H1 (cell line): Measurements from ENCODE around the gene GATAD2B. TPM values are rescaled to one million over a fixed set of nuclear protein-coding genes. Genes with fewer than 3 reads are reported as not detected.

Experiments
- CTCF ChIA-PET: fragments of 300-600 bp; sonication (Branson Sonifier 250); formaldehyde crosslinking; loops from one replicate; lab custom pipeline; 2021; ENCODE audit not compliant: partially characterized antibody; lab: Charles Lee
- POLR2A ChIA-PET: fragments of 300-600 bp; sonication (Branson Sonifier 250); formaldehyde crosslinking; loops from one replicate; lab custom pipeline; 2021; ENCODE audit warnings: inconsistent platforms; ENCODE audit not compliant: partially characterized antibody; lab: Charles Lee
- DNase-seq, 2 experiments: peaks; one replicate each; pipeline versions ENCODE4 v3.0.0 to v3.0.0-alpha.2; 2010 to 2022; ENCODE audit warnings: low spot score in 2 of 2, low read depth in 1 of 2, mixed read lengths in 1 of 2
- FAIRE-seq: peaks from 2 replicates; lab custom pipeline; 2011; peaks lifted over from hg19 to GRCh38; lab: Jason Lieb, UNC
- H2AFZ ChIP-seq: 2 replicates; pipeline ENCODE4 v1.8.1; 2012; ENCODE audit warnings: low read length, inconsistent platforms
- H2AK5ac ChIP-seq: 2 replicates; pipeline ENCODE4 v1.6.1; 2013; ENCODE audit warnings: low read depth, low read length
- H2BK120ac ChIP-seq: replicated peaks from 2 replicates; pipeline ENCODE3; 2013; ENCODE audit warnings: low read depth, low read length, inconsistent platforms
- H2BK12ac ChIP-seq: 2 replicates; pipeline ENCODE4 v1.6.1; 2013; ENCODE audit warnings: low read depth, low read length
- H2BK15ac ChIP-seq: 2 replicates; pipeline ENCODE4 v1.6.1; 2013; ENCODE audit warnings: low read length
- H2BK20ac ChIP-seq: 2 replicates; pipeline ENCODE4 v1.6.1; 2013; ENCODE audit warnings: low read length
- H2BK5ac ChIP-seq: 2 replicates; pipeline ENCODE4 v1.6.1; 2013; ENCODE audit warnings: low read depth, low read length
- H3K14ac ChIP-seq: 2 replicates; pipeline ENCODE4 v1.6.1; 2013; ENCODE audit warnings: inconsistent platforms; ENCODE audit not compliant: insufficient read length
- H3K18ac ChIP-seq: 2 replicates; pipeline ENCODE4 v1.6.1; 2013; ENCODE audit warnings: low read length; ENCODE audit errors: extremely low read depth
- H3K23ac ChIP-seq: 2 replicates; pipeline ENCODE4 v1.6.1; 2013; ENCODE audit warnings: inconsistent platforms; ENCODE audit not compliant: insufficient read length
- H3K23me2 ChIP-seq: 2 replicates; pipeline ENCODE4 v1.6.1; 2013; ENCODE audit warnings: low read depth, low read length
- H3K27ac ChIP-seq: 2 replicates; pipeline ENCODE4 v1.6.1; 2011; ENCODE audit warnings: low read depth, low read length, inconsistent platforms
- H3K27me3 ChIP-seq, 4 experiments: replicated peaks in 1 of 4; 1 replicate in 1 of 4; 2 replicates in 3 of 4; pipeline versions ENCODE4 v1.6.1 to v1.8.1; 2011 to 2013; ENCODE audit warnings: low read length in 3 of 4, mild to moderate bottlenecking in 3 of 4, inconsistent platforms in 2 of 4, mixed read lengths in 2 of 4, moderate library complexity in 1 of 4; ENCODE audit not compliant: control insufficient read depth in 3 of 4, insufficient read depth in 3 of 4; ENCODE audit errors: extremely low read depth in 1 of 4
- H3K36me3 ChIP-seq, 4 experiments: 2 replicates each; pipeline versions ENCODE4 v1.6.1 to v1.8.1; 2011 to 2013; ENCODE audit warnings: mild to moderate bottlenecking in 4 of 4, low read length in 3 of 4, moderate library complexity in 2 of 4, control low read depth in 1 of 4, inconsistent platforms in 1 of 4; ENCODE audit not compliant: insufficient read depth in 4 of 4, control insufficient read depth in 2 of 4
- H3K4ac ChIP-seq: replicated peaks from 2 replicates; pipeline ENCODE3; 2013; ENCODE audit warnings: low read length, low read depth, mixed read lengths, inconsistent platforms; ENCODE audit not compliant: insufficient read length
- H3K4me1 ChIP-seq, 4 experiments: replicated peaks in 1 of 4; 1 replicate in 1 of 4; 2 replicates in 3 of 4; pipeline versions ENCODE4 v1.6.1 to v1.8.1; 2011 to 2013; ENCODE audit warnings: low read length in 3 of 4, inconsistent platforms in 2 of 4, mixed read lengths in 1 of 4; ENCODE audit not compliant: insufficient read depth in 4 of 4, control insufficient read depth in 3 of 4
- H3K4me2 ChIP-seq, 2 experiments: 2 replicates each; pipeline versions ENCODE4 v1.6.1 to v1.8.1; 2011 to 2013; ENCODE audit warnings: low read depth in 2 of 2, low read length in 2 of 2, control low read depth in 1 of 2, inconsistent platforms in 1 of 2, mild to moderate bottlenecking in 1 of 2; ENCODE audit not compliant: insufficient read depth in 1 of 2
- H3K4me3 ChIP-seq, 4 experiments: fragments of 200-600, 300-600 bp in 1 of 4; sonication (generic), shearing (Covaris generic), sonication (Bioruptor Twin) in 1 of 4; 2 replicates each; pipeline versions ENCODE4 v1.5.1 to v1.8.1; 2011 to 2016; ENCODE audit warnings: low read length in 4 of 4, low read depth in 3 of 4, control low read depth in 2 of 4, inconsistent platforms in 2 of 4, mild to moderate bottlenecking in 2 of 4, mixed read lengths in 1 of 4, moderate library complexity in 1 of 4; ENCODE audit not compliant: insufficient read depth in 2 of 4; ENCODE audit errors: extremely low read depth in 1 of 4
- H3K56ac ChIP-seq: replicated peaks from 2 replicates; pipeline ENCODE3; 2013; ENCODE audit warnings: low read depth, mild to moderate bottlenecking, mixed read lengths, low read length, inconsistent platforms; ENCODE audit not compliant: insufficient read length
- H3K79me1 ChIP-seq: 2 replicates; pipeline ENCODE4 v1.6.1; 2013; ENCODE audit warnings: low read depth, low read length, control low read depth
- H3K79me2 ChIP-seq, 2 experiments: 2 replicates each; pipeline versions ENCODE4 v1.6.1 to v1.8.1; 2012 to 2013; ENCODE audit warnings: low read length in 2 of 2, mild to moderate bottlenecking in 2 of 2, inconsistent platforms in 1 of 2; ENCODE audit not compliant: insufficient read depth in 2 of 2, control insufficient read depth in 1 of 2
- H3K9ac ChIP-seq, 4 experiments: replicated peaks in 1 of 4; 1 replicate in 1 of 4; 2 replicates in 3 of 4; pipeline versions ENCODE4 v1.6.1 to v1.8.1; 2011 to 2013; ENCODE audit warnings: low read depth in 3 of 4, low read length in 3 of 4, control low read depth in 2 of 4, mild to moderate bottlenecking in 2 of 4, moderate library complexity in 2 of 4, inconsistent platforms in 1 of 4; ENCODE audit errors: extremely low read depth in 1 of 4
- H3K9me3 ChIP-seq, 2 experiments: 2 replicates each; pipeline versions ENCODE4 v1.6.1 to v1.8.1; 2012 to 2013; ENCODE audit warnings: mild to moderate bottlenecking in 2 of 2, moderate library complexity in 2 of 2, control low read depth in 1 of 2, inconsistent platforms in 1 of 2, low read depth in 1 of 2, low read length in 1 of 2, mixed read lengths in 1 of 2; ENCODE audit not compliant: insufficient read depth in 2 of 2
- H4K20me1 ChIP-seq, 2 experiments: replicated peaks in 1 of 2; 2 replicates each; pipeline versions ENCODE3 to v1.8.1; 2011 to 2013; ENCODE audit warnings: inconsistent platforms in 2 of 2, low read length in 2 of 2, mild to moderate bottlenecking in 1 of 2; ENCODE audit not compliant: insufficient read depth in 2 of 2, control insufficient read depth in 1 of 2
- H4K5ac ChIP-seq: 2 replicates; pipeline ENCODE4 v1.6.1; 2013; ENCODE audit warnings: low read length, low read depth, mixed read lengths, inconsistent platforms; ENCODE audit not compliant: insufficient read length
- H4K8ac ChIP-seq: 2 replicates; pipeline ENCODE4 v1.8.0; 2013; ENCODE audit warnings: mild to moderate bottlenecking, moderate library complexity, low read length, inconsistent platforms; ENCODE audit not compliant: insufficient read depth; ENCODE audit errors: extremely low read depth
- H4K91ac ChIP-seq: replicated peaks from 2 replicates; pipeline ENCODE3; 2013; ENCODE audit warnings: low read length, mixed read lengths, inconsistent platforms; ENCODE audit not compliant: insufficient read length
- CHD1 ChIP-seq: IDR thresholded peaks from 2 replicates; pipeline ENCODE4 v1.6.1; 2012; ENCODE audit warnings: low read depth, low read length, improper control_type of control experiment
- CTCF ChIP-seq, 3 experiments: IDR thresholded peaks; 1 replicate in 2 of 3; 2 replicates in 1 of 3; pipeline versions ENCODE4 v1.5.1 to v1.6.1; 2011; ENCODE audit warnings: low read length in 3 of 3, mild to moderate bottlenecking in 3 of 3, inconsistent platforms in 2 of 3, low read depth in 1 of 3, moderate library complexity in 1 of 3; ENCODE audit not compliant: insufficient read depth in 1 of 3; ENCODE audit errors: control extremely low read depth in 1 of 3
- GABPA ChIP-seq: IDR thresholded peaks from 2 replicates; pipeline ENCODE4 v1.6.1; 2011; ENCODE audit warnings: mild to moderate bottlenecking, low read length, moderate library complexity, borderline replicate concordance; ENCODE audit not compliant: insufficient read depth
- GTF2F1 ChIP-seq: IDR thresholded peaks from 2 replicates; pipeline ENCODE4 v1.6.1; 2012; ENCODE audit warnings: low read depth, low read length, improper control_type of control experiment, borderline replicate concordance
- KDM1A ChIP-seq: fragments of 200-600, 300-600 bp; sonication (generic); IDR thresholded peaks from 2 replicates; pipeline ENCODE4 v1.7.1; 2016; ENCODE audit warnings: mild to moderate bottlenecking, low read length, borderline replicate concordance
- MAFK ChIP-seq: IDR thresholded peaks from 2 replicates; pipeline ENCODE4 v1.6.1; 2012; ENCODE audit warnings: low read depth, mild to moderate bottlenecking, improper control_type of control experiment, low read length
- PHF8 ChIP-seq: fragments of 200-600 bp; sonication (generic); conservative IDR thresholded peaks from 2 replicates; pipeline ENCODE4 v1.7.1; 2012; ENCODE audit warnings: low read depth, mild to moderate bottlenecking, inconsistent platforms, low read length, moderate library complexity
- RNF2 ChIP-seq: fragments of 200-900, 300-1000 bp; sonication (generic); IDR thresholded peaks from 2 replicates; pipeline ENCODE4 v1.7.1; 2016; ENCODE audit warnings: borderline replicate concordance, low read depth, mild to moderate bottlenecking, antibody characterized with exemption, low read length; ENCODE audit not compliant: poor library complexity, severe bottlenecking; ENCODE audit errors: missing control alignments
- SRF ChIP-seq: IDR thresholded peaks from 2 replicates; pipeline ENCODE4 v1.6.1; 2011; ENCODE audit warnings: mild to moderate bottlenecking, low read depth, low read length, moderate library complexity
- SUZ12 ChIP-seq: fragments of 200-600 bp; sonication (generic); IDR thresholded peaks from 2 replicates; pipeline ENCODE4 v1.6.1; 2012; ENCODE audit warnings: mild to moderate bottlenecking, inconsistent platforms, low read length, moderate library complexity, mixed read lengths
- TEAD4 ChIP-seq: IDR thresholded peaks from 2 replicates; pipeline ENCODE4 v1.6.1; 2012; ENCODE audit warnings: low read depth, low read length, inconsistent platforms, mixed read lengths
- WGBS, 2 experiments: shearing (Covaris generic) in 1 of 2; methylation state at CpG; one replicate each; pipeline versions ENCODE4 v1.1.6 to v1.1.7; 2013 to 2015; ENCODE audit warnings: low lambda C conversion rate in 2 of 2, mixed read lengths in 2 of 2, inconsistent platforms in 1 of 2, low coverage in 1 of 2, missing lambda C conversion rate in 1 of 2; ENCODE audit not compliant: insufficient replicate concordance in 2 of 2, insufficient coverage in 1 of 2, insufficient read length in 1 of 2; ENCODE audit errors: extremely low coverage in 1 of 2, missing lambda C conversion rate in 1 of 2; 5-methylcytosine and 5-hydroxymethylcytosine counted together
- polyA plus RNA-seq, 7 experiments: library from polyadenylated mRNA; depleted of rRNA in 3 of 7; stranded (reverse) in 5 of 7; unstranded in 2 of 7; fragments of >200 nt in 5 of 7; fragments of 200-250 nt in 2 of 7; gene quantifications; 1 replicate in 5 of 7; 2 replicates in 1 of 7; 4 replicates in 1 of 7; pipeline versions ENCODE4 v1.2.1 to v1.2.3, GENCODE V29; 2011 to 2013; ENCODE audit warnings: missing spikeins in 2 of 7, mixed read lengths in 2 of 7
- total RNA-seq: library from RNA; stranded (reverse); fragmentation: NEBNext Ultra II Directional; extraction: Animal tissue kit (Norgen Biotek cat#: 25700); gene quantifications from 2 replicates; pipeline ENCODE4 v1.2.1, GENCODE V29; 2021

The GATAD2B gene
- total and polyA plus RNA-seq, 2 of the 8 experiments (the other 6 are each of a cell fraction or from before 2014, with no cell fraction given), result 8.4 to 39.1 TPM

GRCh38 chr1:153769221-153769620 lies 153.6 kb downstream of the GATAD2B start:
- POLR2A ChIA-PET, result interaction anchor here (0.8 to 2.5 kb wide), 6 partner anchors 10 to 121 kb away, joined by 3 to 12 read pairs (median 4); no protein-coding TSS in a partner anchor
- H3K4me3 ChIP-seq, result no peak overlapping the region
- no peak overlapping the region for H3K4me2 ChIP-seq
- H3K23ac ChIP-seq, result no peak overlapping the region
- H2BK120ac ChIP-seq, result no peak overlapping the region
- H3K18ac ChIP-seq, result no peak overlapping the region
- H2BK15ac ChIP-seq, result no peak overlapping the region
- no peak overlapping the region for H3K56ac ChIP-seq
- H3K79me2 ChIP-seq, result no peaks in the 10 kb centered on the region
- 98% methylated on average over 3 of the region's 3 CpGs; no CpG with 5 or more reads in 1 of the 2 experiments for WGBS, 2 experiments
- no peaks in the 10 kb centered on the region; a peak in 1 of 7 replicates for H3K27me3 ChIP-seq
- no peak overlapping the region for H3K4ac ChIP-seq
- H3K9me3 ChIP-seq, result no peaks in the 10 kb centered on the region
- CTCF ChIA-PET, result interaction anchor here (0.6 to 12.1 kb wide), 5 partner anchors 9 to 144 kb away, joined by 4 to 172 read pairs (median 8); partner anchors contain the start of genes ILF2 and NPR1
- H3K27ac ChIP-seq, result no peak overlapping the region
- H3K4me1 ChIP-seq, result peaks cover 0 to 4% (median under 1%) of the 10 kb centered on the region in 4 experiments; a peak in 1 of 7 replicates
- no peaks in the 10 kb centered on the region for H3K79me1 ChIP-seq
- no peak overlapping the region for H2BK5ac ChIP-seq
- H4K5ac ChIP-seq, result no peak overlapping the region
- no peak for FAIRE-seq
- H3K9ac ChIP-seq, result no peak overlapping the region; a peak in 1 of 7 replicates
- no peak overlapping the region for H2BK12ac ChIP-seq
- no peaks in the 10 kb centered on the region for H4K20me1 ChIP-seq
- H4K8ac ChIP-seq, result no peak overlapping the region
- H2AFZ ChIP-seq, result no peak overlapping the region
- H3K36me3 ChIP-seq, result peaks cover 17 to 67% (median 44%) of the 10 kb centered on the region in 4 experiments
- H2AK5ac ChIP-seq, result no peak overlapping the region
- H3K23me2 ChIP-seq, result no peaks in the 10 kb centered on the region
- no peak overlapping the region for H2BK20ac ChIP-seq
- H4K91ac ChIP-seq, result no peak overlapping the region
- no peak overlapping the region for H3K14ac ChIP-seq
- DNase-seq, result no peak
- no peak for TF ChIP-seq PHF8
- no peak for TF ChIP-seq RNF2
- no peak for TF ChIP-seq SUZ12
- TF ChIP-seq CHD1, result no peak
- TF ChIP-seq MAFK, result no peak
- TF ChIP-seq TEAD4, result no peak
- no peak for TF ChIP-seq CTCF (IDR thresholded peaks at IDR 0.05; ENCODE audit: control extremely low read depth in 1 of 3, insufficient read depth in 1 of 3, low read depth in 1 of 3, low read length in 3 of 3)
- TF ChIP-seq SRF, result no peak
- TF ChIP-seq GTF2F1, result no peak
- TF ChIP-seq KDM1A, result no peak
- TF ChIP-seq GABPA, result no peak
